HG03457 (cell line): ENCODE measurements around the gene ZNF816.
"Not testable (repeated sequence)": the region's sequence is repeated elsewhere in the genome, so short reads cannot be mapped to it uniquely, and the experiment has no call there.

Experiments used
- ATAC-seq: cut with Tn5 transposase; IDR thresholded peaks from one replicate; pipeline ENCODE4 v1.9.1; 2021; ENCODE audit warnings: moderate number of reproducible peaks; ENCODE audit not compliant: unreplicated experiment

Gene ZNF816

DNA sequence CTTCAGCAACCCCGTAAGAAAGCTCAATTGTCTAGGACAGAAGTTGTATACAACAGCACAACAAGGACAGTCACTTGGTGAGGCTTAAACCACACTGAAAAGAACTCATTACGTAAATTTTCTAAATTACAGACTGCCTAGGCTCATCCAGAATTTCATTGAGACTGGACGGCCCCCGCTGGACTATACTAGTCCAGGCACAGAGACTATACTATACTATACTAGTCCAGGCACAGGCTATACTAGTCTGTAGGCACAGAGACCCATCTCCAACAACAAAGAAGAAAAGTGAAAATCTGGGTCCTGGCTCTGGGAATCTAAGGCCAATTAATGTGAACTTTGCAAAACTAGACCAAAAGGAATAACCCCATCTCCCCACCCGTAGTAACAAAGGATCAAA is 700 bp downstream of the ZNF816 start:
- ATAC-seq, result no peak

DNA sequence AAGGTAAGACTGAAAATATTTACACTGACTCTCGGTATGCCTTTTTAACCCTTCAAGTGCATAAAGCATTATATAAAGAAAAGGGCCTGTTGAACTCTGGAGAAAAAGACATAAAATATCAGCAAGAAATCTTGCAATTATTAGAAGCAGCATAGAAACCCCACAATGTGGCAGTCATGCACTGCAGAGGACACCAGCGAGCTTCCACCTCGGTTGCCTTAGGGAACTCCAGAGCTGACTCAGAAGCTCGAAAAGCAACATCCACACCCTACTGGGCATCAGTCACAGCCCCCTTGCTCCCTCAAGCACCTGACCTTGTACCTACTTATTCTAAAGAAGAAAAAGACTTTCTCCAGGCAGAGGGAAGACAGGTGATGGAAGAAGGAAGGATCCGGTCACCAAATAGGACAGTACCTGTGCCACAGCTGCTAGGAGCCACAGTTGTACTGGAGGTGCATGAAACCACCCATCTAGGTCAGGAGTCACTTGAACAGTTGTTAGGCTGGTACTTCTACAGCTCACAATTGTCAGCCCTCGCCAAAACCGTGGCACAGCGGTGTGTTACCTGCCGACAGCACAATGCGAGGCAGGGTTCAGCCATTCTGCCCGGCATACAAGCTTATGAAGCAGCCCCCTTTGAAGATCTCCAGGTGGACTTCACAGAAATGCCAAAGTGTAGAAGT is 2.9 kb downstream of the ZNF816 start:
- no peak for ATAC-seq

DNA sequence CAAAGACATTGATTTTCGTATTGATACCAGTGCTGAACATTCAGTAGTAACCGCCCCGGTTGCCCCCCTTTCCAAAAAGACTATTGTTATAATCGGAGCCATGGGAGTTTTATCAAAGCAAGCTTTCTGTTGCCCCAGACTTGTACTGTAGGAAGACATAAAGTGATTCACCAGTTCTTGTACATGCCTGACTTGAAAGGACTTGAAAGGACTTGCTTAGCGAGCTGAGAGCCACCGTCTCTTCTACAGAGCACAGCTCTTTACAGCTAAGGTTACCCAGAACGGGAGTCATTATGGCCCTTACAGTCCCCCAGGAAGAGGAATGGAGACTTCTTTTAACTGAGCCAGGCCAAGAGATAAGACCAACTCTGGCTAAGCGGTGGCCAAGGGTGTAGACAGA is 5.1 kb downstream of the ZNF816 start:
- no peak for ATAC-seq

GRCh38 chr19:52956917-52957316 is 5.8 kb downstream of the ZNF816 start:
- no peak for ATAC-seq

DNA sequence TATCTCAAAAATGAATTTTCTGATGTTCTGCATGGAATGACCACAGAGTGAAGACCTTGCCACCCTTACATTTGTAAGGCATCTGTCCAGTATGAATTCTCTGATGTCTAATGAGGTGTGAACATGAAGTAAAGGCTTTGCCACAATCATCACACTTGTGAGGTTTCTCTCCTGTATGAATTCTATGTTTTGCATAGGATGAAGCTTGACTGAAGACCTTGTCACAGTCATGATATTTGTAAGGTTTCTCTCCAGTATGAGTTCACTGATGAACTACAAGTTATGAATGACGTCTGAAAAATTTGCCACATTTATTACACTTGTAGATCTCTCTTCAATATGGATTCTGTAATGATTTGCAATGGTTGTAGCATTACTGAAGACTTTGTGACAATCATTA is 13.3 kb downstream of the ZNF816 start:
- no peak for ATAC-seq

DNA sequence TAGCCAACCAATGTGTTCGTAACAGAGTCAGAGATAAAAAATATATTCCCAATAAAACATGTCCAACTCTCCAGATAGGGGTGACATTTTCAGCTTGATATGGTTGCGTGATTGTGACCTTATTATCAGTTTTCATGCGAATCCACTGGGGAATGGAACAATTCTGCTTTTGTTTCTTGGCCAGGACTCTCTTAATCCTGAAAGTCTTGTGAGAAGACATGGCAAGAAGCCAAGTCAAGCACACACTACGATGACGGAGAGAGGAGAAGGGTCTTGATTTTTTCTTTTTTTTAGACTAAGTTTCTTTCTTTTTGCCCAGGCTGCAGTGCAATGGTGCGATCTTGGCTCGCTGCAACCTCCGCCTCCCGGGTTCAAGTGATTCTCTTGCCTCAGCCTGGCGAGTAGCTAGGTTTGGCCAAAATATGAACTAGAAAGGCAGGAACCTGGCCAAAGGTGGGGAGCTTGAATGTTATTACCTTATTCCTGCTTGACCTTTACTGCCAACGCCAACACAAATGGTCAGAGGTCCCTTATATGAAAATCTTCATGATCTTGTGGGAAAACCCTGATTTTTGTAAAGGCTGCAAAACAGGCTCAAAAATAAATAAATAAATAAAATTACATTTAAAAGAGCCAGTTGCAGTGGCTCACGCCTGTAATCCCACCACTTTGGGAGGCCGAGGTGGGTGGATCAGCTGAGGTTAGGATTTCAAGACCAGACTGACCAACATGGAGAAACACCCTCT is 14.5 kb downstream of the ZNF816 start:
- no peak for ATAC-seq

DNA sequence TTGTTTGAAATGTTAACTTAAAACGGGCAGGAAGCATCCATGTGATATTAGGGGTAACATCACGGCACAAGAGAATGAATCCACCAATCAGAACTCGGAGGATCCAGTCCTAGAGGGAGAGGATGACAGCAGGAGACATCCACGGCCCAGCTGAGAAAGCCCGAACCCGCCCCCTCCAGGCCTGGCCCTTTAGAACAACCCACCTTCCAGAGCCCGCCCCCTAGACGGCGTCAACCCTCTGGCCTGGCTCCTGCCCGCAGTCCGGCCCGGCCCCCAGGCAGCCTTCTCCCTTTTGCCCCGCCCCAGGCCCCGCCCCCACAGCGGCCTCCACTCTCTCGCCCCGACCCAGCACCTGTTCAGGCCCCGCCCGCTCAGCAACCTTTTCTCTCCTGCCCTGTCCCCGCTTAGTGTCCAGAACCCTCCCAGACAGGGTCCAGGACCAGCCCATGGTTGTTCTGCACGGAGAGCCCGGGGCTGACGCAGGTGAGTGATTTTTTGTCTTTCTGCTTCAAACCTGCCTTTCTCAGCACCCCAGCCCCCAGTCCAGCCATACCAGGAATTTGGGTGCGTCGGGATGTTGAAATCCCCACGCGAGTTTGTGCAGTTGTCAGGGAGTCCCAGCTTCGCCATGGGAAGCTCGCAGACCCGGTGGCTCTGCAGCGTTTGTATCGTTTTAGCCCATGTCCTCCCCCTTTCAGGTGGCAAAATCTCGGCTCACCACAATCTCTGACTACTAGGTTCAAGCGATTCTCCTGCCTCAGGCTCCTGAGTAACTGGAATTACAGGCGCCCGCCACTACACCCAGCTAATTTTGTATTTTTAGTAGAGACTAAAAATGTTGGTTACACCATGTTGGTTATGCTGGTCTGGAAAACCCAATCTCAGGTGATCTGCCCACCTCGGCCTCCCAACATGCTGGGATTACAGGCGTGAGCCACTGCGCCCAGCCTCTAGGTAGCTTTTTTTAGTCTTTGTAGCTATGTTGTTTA is 16.1 kb downstream of the ZNF816 start:
- no peak for ATAC-seq

DNA sequence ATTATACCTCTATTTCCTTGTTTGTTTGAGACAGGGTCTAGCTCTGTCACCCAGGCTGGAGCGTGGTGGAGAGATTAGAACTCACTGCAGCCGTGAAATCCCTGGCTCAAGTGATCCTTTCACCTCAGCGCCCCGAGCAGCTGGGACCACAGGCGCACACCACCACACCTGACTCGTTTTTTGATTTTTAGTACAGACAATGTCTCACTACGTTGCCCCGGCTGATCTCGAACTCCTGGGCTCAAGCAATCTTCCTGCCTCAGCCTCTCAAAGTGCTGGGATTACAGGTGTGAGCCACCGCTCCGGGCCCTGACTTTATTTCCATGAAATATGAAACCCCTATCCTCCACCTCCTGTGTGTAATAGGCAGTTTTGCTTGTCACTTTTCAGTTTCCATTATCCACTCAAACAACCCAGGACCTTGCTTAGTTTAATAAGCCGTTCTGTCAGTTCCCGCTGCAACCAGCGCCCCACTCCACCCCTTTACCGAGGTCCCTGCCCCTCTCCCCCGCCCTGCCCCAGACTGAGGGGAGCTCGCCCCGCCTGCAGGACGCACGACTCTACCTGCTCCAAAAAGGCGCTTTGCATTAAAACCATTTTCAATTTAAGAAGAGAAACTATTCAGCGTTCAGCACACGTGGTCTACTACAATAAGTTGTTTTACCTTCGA is 16.9 kb downstream of the ZNF816 start:
- ATAC-seq, result no peak

DNA sequence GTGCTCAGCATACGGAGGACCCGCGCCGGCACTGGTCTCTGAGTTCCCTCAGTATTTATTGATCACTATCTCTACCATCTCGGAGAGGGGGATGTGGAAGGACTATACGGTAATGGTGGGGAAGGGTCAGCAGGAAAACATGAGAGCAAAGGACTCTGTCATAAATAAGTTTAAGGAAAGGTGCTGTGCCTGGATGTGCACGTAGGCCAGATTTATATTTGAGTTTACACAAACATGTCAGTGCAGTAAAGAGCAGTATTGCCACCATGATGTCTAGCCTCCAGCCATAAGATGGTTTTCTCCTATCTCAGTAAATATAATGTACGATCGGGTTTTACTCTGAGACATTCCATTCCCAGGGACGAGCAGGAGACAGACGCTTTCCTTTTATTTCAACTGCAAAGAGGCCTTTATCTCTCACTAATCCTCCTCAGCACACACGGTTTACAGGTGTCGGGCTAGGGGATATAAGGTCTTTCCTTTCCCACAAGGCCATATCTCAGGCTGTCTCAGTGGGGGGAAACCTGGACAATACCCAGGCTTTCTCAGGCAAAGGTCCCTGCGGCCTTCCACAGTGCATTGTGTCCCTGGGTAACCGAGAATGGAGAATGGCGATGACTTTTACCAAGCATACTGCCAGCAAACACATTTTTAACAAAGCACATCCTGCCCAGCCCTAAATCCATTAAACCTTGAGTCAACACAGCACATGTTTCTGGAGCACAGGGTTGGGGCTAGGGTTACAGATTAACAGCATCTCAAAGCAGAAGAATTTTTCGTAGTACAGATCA is 17.8 kb downstream of the ZNF816 start:
- ATAC-seq, result not testable (repeated sequence)

- ATAC-seq, result no peak
Measured at GRCh38 chr19:52943884-52944643, 18.6 kb downstream of the ZNF816 start.

DNA sequence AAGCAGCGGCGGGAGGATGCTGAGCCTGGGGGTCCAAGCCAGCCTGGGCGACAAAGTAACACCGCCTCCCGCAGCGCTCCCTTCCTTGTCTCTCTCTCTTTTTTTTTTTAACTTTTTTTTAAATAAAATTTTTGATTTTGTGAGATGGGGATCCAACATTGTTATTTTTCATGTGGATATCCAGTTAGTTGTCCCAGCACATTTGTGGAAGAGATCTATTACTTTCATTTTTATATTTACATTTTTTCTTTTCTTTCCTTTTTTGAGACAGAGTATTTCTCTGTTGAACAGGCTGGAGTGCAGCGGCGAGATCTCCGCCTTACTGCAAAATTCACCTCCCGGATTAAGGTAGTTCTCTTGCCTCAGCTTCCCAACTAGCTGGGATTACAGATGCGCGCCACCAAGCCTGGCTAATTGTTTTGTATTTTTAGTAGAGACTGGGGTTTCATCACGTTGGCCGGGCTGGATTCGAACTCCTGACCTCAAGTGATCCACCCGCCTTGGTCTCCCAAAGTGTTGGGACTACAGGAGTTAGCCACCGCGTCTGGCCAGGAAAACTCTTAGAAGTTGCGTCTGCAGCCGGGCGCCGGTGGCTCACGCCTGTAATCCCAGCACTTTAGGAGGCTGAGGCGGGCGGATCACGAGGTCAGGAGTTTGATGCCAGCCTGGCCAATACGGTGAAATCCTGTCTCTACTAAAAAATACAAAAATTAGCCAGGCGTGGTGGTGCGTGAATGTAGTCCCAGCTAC is 19.4 kb downstream of the ZNF816 start:
- no peak for ATAC-seq

- ATAC-seq, result peak; percentile 90
Measured at GRCh38 chr19:52942386-52943133, 20.1 kb downstream of the ZNF816 start.

- ATAC-seq, result no peak
Measured at GRCh38 chr19:52941941-52942385, 20.7 kb downstream of the ZNF816 start.

DNA sequence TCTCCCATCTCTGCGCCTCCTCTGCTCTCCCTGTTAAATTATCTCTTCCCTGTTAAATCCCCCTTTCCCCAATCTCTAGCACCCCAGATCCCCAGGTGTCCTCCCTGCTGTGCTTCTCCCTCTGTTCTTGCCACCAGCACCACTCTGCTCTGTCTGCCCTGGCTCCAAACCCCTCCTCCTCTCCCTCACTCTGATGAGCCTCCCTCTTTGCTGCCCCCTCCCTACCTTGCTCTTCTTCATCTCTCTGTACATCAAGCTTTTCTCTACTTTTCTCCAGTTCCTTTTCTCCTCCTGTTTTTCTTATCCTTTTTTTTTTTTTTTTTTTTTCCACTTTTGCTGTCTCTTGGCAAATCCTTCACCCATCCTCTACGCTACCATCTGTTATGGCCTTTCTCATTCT is 21.2 kb downstream of the ZNF816 start:
- not testable (repeated sequence) for ATAC-seq

GRCh38 chr19:52940905-52941304 is 21.8 kb downstream of the ZNF816 start:
- not testable (repeated sequence) for ATAC-seq

DNA sequence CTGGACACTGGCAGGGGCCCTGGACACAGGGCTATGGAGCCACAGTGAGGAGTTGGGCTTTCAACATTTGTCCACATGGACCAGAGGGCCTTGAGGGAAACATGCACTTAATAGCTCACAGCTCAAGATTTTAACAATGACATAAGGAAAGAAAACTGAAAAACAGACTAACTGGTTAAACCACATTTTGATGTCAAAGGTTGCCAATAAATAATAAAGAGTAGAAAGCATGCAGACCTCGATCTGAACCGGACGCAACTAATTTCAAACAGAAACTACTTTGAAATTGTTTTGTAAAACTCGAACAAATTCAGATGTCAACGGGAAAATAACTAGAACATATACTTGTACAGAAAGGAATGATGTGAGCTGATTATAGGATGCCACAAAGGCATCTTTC is 23.9 kb downstream of the ZNF816 start:
- ATAC-seq, result no peak

- ATAC-seq, result no peak
Measured at GRCh38 chr19:52936954-52937325, 25.7 kb downstream of the ZNF816 start.
